KBM-7 (cell line): ENCODE data around the gene MYH6.
"Not testable (repeated sequence)": the region's sequence is repeated elsewhere in the genome, so short reads cannot be mapped to it uniquely, and the experiment has no call there.

Experiments
- DNase-seq: peaks from one replicate; pipeline ENCODE4 v3.0.0-alpha.2; 2015
- in situ Hi-C: fragments of 300-500 bp; cut with MboI; formaldehyde crosslinking; loops from 2 replicates; pipeline ENCODE4 v1.14.3; 2020; ENCODE audit warnings: low sequenced_read_pairs, low pct_unique_long_range_greater_than_20kb, mixed read lengths

Gene MYH6

GRCh38 chr14:23437133-23438100 lies 29.3 kb upstream of the MYH6 start:
- in situ Hi-C loops, result no loop called here
- no peak for DNase-seq

GRCh38 chr14:23436327-23437132 lies 28.5 kb upstream of the MYH6 start:
- DNase-seq, result no peak
- in situ Hi-C loops, result no loop called here

DNA sequence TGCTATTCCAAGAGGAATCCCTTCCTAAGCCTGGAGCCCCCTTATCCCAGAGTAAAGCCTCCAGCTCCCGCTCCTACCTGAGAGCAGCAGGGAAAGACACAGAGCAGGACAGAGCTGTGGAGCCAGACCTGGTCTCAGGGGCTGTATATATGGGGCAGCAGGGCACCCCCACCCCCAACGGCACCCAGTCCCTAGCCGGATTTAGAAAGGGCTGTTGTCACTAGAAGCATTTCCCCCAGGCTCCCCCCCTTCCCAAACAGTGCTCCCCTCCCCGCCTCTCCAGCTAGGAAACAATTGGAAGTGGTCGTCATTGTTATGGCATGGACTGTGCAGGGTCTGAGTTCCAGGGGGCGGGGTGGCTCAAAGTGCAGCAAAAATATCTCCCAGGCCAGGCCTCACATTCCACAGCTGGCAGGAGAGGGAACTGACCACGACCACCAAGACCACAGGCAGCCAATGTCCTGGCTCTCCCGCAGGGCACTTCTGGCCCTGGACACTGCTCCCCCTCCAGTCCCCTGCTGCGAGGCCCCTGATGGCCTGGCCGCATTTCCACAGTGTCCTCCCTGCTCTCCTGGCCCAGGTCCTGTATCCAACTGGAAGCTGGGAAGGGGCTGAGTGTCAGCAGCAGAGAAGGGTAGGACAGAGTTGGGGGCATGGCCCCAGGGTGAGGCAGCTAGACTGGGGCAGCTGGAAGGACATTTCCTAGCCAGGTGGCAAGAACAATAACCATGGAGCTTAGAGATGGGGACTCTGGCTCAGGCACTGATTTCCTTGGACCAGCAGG lies 27.7 kb upstream of the MYH6 start, which contains the start of gene MYH7:
Gene MYH7 (minus strand): TSS at position 118 of the 784 bp plus-strand sequence. CDS start 1,928 bp downstream, outside the sequence.
- no peak for DNase-seq
- in situ Hi-C loops, result no loop called here

GRCh38 chr14:23434488-23435222 lies 26.6 kb upstream of the MYH6 start:
- DNase-seq, result no peak
- in situ Hi-C loops, result no loop called here

- in situ Hi-C loops, result no loop called here
- DNase-seq, result no peak
These were observed 25.4 kb upstream of the MYH6 start for GRCh38 chr14:23433457-23433856.

- DNase-seq, result no peak
- in situ Hi-C loops, result no loop called here
These were observed 24.9 kb upstream of the MYH6 start for GRCh38 chr14:23432946-23433345.

- DNase-seq, result no peak
- in situ Hi-C loops, result no loop called here
These were observed 24.2 kb upstream of the MYH6 start for GRCh38 chr14:23432102-23432925.

DNA sequence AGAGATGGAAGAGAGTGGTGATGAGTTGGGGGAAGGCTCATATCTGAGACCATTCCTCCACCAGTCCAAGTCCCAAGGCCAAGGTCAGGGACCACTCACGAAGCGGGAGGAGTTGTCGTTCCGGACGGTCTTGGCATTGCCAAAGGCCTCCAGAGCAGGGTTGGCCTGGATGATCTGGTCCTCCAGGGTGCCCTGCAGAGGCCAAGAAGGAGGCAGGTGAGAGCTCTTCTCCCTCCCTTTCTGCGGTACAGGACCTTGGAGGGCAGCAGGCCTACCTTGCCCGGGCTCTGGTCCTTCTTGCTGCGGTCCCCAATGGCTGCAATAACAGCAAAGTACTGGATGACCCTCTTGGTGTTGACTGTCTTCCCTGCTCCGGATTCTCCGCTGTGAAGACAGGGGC lies 23.4 kb upstream of the MYH6 start:
- no peak for DNase-seq
- in situ Hi-C loops, result no loop called here

DNA sequence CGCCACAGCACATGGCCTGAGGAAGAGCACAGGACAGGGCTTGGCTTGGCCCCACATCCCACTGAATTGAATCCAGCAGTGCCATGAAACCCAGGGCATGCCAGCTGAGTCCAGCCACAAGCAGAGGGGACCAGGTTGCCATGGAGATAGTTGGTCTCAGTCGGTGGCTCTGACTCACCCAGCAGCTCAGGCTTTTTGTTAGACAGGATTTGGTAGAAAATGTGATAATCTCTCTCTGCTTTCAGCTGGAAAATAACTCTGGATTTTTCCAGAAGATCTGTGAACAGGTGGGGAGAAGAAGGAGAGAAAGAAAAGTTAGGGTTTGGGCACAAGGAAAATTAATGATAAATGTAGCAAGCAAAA lies 22.6 kb upstream of the MYH6 start:
- in situ Hi-C loops, result no loop called here
- DNase-seq, result no peak

DNA sequence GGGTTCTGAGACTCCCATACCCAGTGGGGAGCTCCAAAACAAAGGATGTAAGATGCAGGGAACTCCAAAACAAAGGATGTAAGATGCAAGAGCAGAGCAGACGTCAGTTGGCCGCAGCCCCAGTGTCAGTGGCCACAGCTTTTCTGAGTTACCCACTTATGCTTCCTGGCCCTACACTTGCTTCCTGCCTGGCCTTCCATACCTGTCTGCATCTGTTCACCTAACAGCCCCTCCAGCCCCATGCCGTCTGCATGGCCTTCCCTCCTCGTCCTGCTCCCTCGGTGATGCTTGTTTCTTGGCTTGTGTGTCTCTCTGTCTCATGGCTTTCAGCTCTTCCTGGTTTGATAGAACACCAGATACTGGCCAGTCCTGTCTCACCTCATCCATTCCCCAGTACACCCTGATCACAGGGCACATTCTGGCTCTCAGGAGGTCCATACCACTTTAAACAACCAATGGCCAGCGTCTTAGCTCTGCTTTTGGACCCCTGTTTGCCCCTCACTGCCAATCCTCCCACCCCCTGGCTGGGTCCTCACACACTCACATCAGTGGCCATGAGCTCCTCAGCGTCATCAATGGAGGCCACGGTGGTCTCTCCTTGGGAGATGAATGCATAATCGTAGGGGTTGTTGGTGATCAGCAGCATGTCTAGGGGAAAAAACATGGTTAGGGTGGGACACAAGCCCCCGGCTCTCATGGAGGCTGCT lies 22.1 kb upstream of the MYH6 start:
- in situ Hi-C loops, result no loop called here
- DNase-seq, result no peak

GRCh38 chr14:23428686-23429495 lies 20.8 kb upstream of the MYH6 start:
- no peak for DNase-seq
- in situ Hi-C loops, result no loop called here

DNA sequence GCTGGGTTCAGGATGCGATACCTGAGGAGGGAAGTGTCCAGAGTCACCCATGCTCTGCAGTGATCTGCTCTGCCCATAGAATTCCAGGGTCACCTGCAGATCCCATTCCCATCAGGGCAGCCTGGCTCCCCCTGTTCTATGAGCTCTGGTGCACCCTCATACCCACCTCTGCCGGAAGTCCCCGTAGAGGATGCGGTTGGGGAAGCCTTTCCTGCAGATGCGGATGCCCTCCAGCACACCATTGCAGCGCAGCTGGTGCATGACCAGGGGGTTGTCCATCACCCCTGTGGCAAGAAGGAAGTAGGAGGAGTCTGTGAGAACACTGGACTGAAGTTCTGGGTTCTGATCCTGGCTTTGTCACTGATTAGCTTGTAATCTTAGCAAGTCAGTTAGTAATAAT lies 17.7 kb upstream of the MYH6 start:
- DNase-seq, in situ Hi-C loops: not testable (repeated sequence)

DNA sequence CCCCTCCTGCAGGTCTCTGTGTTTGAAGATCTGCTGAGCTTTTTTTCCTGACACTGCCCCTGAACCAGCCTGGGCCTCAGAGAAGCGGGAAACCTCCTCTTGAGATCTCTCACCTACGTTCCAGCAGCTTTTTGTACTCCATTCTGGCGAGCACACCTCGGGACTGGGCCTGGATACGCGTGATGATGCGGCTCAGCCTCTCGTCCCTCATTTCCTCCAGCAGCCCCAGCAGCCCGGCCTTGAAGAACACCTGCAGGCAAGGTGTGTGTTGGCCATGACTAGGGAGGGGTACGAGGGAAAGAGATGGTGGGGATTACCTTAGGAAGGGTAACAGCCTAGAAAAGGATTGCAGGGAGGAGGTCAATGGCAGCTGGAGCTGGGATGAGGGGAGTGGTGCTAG lies 17.1 kb upstream of the MYH6 start:
- DNase-seq, result no peak
- in situ Hi-C loops, result no loop called here

GRCh38 chr14:23423657-23424056 lies 15.6 kb upstream of the MYH6 start:
- no peak for DNase-seq
- in situ Hi-C loops, result no loop called here

DNA sequence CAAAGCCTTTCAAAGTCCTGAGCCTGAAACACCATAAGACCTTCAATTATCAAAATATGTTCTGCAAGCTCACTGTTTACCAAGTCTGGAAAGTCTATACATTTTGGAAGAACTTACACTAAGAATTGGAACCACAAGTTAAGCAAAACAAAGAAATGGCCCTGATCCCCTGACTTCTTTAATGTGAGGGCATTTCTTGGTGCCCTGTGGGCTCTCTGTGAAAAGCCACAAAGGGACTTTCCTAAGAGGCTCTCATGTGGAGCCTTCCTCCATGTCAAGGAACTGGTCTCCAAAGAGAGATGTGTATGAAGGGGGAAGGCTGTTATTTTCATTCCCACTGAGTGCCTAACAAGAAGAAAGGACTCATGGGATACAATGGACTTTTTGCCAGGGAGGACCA lies 13.5 kb upstream of the MYH6 start:
- in situ Hi-C loops, result no loop called here
- no peak for DNase-seq

- in situ Hi-C loops, DNase-seq: not testable (repeated sequence)
These were observed 11.6 kb upstream of the MYH6 start for GRCh38 chr14:23419646-23420045.

- DNase-seq, result no peak
- in situ Hi-C loops, result no loop called here
These were observed 9.9 kb upstream of the MYH6 start for GRCh38 chr14:23418021-23418420.
